NCI-H1092 (cell line): ENCODE measurements around the gene TKTL1.
"Not testable (repeated sequence)": the region's sequence is repeated elsewhere in the genome, so short reads cannot be mapped to it uniquely, and the experiment has no call there.

Experiments used
- DNase-seq: peaks from one replicate; lab custom pipeline; 2025; lab: John Stamatoyannopoulos, UW

The TKTL1 gene

GRCh38 chrX:154343620-154344019, 48.0 kb downstream of the TKTL1 start:
- DNase-seq, result not testable (repeated sequence)

DNA sequence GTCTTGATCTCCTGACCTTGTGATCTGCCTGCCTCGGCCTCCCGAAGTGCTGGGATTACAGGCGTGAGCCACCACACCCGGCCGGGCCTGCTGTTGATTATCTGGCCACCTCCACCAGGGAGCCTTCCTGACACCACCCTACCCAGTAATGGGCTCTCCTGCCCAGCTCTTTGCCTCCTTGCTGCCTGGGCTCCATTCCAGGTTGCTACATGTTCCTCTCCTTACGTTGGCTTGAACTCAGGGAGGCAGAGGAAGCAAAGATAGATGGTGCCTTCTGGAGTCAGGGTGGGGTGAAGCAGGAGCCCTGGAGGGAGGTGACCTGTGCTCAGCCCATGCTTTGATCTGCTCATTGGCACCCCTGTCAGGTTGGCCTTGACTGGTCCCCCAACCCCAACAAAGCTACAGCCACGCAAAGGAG, 52.5 kb downstream of the TKTL1 start:
- DNase-seq, result no peak

DNA sequence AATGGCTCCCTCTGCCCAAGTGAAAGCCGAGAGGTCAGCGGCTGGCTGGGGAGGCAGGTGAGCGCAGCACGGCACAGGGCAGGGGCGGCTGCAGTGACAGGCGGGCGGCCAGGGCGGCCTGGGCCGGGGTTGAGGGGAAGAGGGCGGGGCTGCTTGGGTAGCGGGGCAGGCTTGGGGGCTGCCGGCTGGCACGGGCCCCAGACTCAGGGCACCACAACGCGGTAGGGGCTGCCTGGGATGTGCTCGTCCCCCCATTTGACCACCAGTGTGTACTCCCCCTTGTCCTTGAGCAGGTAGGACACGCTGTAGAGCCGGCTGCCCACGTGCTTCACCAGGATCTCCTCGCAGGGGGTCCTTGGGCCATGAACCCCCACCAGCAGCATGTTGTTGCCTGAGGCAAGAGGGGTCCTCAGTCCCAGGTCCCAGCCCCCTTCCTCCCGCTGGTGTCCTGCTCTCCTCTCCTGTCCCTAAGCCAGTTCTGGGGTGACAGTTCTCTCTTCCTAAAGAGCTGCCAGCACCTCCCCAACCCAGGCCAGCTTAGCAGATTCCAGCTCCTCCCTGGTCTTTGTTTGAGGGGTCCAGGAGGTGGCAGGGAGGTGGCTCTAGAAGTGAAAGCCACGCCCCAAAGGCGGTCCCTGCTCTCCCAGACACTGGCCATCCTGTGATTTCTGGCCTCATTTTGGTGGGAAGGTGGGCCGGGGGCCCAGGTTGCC, 53.2 kb downstream of the TKTL1 start:
- no peak for DNase-seq

GRCh38 chrX:154349359-154349935, 53.9 kb downstream of the TKTL1 start:
- no peak for DNase-seq

DNA sequence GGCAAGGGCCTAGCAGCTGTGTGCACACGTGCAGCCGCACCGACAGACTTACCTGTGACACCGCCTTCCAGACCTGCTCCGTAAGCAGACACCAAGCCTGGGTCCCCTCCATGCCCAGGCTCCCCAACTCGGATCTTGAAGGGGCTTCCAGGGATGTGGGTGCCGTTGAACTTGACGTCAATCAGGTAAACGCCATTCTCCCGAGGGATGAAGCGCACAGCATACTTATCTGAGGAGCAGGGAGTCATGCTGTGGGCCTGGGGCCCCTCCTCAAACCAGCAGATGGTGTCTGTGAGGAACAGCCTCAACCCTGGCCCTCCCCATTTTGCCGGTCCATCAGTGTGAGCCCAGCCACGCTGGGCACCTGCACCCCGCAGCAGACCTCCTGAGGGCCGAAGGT, 54.4 kb downstream of the TKTL1 start:
- no peak for DNase-seq

GRCh38 chrX:154350429-154351182, 55.0 kb downstream of the TKTL1 start:
- DNase-seq, result no peak

DNA sequence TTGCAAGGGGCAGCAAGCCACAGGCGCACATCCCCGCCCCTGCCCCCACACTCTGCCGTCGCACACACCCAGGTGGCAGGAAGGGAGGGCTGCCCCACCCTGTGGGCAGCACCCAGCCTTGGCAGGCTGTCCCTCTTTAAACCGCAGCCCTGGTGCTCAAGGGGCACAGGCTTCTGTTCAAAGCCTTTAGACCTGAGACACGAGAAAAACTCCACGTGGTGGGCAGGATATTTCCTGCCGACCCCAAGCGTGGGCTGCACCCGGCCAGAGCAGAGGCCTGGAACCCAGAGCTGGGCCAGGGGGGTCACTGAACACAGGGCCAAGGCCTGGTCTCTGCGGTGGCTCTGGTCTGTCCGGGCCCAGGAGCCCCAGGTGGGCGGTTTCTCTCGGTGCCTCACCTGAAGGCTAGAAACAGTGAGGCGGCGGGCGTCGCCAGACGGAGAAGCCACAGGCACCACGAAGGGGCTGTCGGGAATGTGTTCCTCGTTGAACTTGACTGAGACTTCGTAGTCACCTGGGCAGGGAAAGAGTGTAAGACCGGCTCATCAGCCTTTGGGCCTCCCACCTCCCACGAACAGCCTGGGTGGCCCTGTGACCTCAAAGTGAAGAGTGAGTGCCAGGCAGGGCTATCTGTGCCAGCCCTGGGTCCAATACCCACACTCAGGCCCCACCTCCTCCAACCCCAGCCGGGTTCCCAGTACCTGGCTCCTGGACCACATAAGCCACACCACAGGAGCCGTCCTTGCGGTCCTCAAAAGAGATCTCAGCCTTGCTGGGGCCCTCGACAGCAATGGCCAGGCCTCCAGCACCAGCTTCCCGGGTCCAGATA, 55.8 kb downstream of the TKTL1 start:
- no peak for DNase-seq

DNA sequence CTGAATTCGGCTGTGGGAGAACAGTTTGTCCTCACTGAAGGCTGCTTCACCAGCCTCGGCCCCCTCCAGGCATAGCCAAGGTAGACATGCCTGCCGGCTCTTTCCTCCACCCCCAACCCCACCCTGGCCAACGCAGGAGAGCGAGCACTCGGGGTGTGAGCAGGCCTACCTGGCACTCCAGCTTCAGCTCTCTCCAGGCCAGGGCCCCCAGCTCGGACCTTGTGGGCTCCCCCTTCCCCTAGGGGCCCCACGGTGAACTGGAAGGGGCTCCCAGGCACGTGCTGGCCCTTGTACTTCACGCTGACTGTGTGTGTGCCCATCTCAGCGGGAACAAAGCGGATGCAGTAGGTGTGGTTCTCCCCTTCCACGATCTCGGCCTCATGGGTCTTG, 56.4 kb downstream of the TKTL1 start:
- DNase-seq, result no peak

DNA sequence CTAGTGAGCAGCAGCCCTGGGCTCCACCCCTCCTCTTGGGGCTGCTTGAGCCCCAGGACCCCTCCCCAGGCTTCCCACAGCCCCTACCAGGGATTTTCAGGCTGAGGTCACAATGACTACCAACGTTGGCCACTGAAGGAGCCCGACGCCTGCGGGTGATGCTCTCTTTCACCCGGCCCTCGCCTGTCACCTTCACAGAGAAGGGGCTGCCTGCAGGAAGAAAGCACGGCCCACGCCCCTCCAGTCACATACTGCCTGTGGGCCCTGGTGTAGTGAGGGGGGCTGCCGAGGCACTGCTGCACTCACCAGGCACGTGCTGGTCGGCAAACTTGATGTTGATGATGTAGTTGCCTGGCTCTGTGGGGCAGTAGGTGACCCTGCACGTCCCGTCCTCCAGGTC, 56.9 kb downstream of the TKTL1 start:
- DNase-seq, result no peak

DNA sequence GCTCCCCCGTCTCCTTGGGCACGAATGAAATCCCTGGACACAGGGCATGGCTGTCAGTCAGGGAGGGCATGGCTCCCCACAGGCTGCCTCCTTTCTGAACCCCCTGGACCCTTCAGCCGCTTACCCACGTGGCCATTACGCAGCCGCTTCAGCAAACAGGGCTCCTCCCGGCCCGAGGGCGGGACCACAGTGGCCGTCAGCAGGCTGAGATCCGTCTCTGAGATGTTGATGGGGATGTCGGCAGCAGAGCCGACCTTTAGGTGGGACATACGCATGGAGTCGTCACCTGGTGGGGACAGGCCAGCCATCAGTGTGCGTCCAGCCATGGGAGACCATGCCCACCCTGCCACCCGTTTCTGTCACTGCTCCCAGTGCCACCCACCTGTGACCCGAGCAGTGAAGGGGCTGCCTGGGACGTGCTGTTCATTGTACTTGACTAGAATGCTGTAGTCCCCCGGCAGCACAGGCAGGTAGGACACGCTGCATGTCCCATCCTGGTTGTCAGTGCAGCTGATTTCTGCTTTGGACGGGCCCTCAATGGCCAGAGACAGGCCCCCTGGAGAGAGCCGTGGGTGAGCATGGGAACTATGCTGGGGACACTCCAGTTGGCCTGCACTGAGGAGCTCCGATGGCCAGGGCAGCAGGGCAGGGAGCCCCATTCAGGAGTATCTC, 57.7 kb downstream of the TKTL1 start:
- DNase-seq, result no peak

- DNase-seq, result no peak
Observed at GRCh38 chrX:154354013-154354412, 58.4 kb downstream of the TKTL1 start.

- DNase-seq, result no peak
Observed at GRCh38 chrX:154354516-154354915, 58.9 kb downstream of the TKTL1 start.

GRCh38 chrX:154355094-154355775, 59.6 kb downstream of the TKTL1 start:
- no peak for DNase-seq

GRCh38 chrX:154355776-154356140, 60.2 kb downstream of the TKTL1 start:
- no peak for DNase-seq

DNA sequence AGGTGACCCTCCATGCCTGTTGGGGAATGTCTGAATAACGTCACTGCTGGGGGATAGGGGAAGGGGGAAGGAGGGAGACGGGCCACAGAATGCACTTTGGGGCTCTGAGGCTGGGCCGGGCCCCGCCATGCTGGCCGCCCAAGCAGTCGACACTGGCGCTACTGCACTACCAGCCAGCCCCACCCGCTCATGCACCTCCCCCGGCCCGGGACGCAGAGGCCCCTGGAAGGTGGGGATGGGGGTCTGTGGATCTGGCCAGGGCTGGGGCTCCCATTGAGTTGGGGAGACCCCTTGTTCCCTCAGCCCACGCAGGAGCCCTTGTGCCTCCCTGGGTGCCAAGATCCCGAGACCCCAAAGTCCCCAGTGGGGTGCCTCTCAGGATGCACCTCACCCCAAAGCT, 61.0 kb downstream of the TKTL1 start:
- DNase-seq, result no peak

DNA sequence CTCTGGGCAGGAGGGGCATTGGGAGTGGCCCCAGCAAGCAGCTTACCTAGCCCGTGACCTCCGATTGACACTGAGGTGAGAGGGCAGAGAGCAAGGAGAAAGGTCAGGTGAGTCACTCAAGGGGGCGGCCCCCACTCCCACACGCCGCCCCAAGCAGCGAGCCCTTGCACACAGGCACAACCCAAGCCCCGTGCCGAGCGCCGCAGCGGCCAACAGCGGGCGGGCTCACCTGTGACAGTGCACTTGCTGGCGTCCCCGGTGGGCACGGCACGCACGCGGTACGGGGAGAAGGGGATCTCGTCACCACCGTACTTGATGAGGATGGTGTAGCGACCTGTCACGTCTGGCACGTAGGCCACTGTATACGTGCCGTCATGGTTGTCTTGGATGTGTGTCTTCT, 61.6 kb downstream of the TKTL1 start:
- DNase-seq, result no peak

- DNase-seq, result no peak
Observed at GRCh38 chrX:154358011-154358410, 62.4 kb downstream of the TKTL1 start.

- DNase-seq, result no peak
Observed at GRCh38 chrX:154358829-154359228, 63.2 kb downstream of the TKTL1 start.

- DNase-seq, result no peak
Observed at GRCh38 chrX:154359362-154360154, 64.0 kb downstream of the TKTL1 start.

DNA sequence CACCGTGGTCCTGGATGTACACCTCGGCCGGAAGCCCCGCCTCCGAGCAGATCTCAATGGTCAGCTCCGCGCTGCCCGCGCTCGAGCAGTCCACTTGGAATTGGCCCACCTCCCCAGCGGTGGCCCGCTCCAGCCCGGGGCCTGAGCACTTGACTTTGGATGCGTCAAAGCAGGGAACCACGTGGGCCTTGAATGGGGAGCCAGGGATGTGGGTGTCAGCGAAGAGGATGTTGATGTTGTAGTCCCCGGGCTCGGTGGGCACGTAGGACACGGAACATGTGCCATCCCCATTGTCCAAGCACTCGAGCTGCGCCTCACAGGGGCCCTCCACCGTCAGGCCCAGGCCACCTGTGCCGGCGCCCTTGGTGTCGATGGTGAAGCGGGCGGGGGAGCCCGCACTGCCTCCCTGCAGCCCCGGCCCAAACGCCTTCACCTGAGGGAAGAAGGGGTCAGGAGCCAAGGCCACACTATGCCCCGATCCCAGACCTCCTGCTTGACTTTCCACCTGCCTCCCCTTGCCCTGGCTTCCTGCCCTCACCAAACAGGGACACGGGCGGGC, 64.6 kb downstream of the TKTL1 start:
- DNase-seq, result no peak
